ENCODE results near the gene PRIMA1. TPM values are rescaled to one million over a fixed set of nuclear protein-coding genes. Genes with fewer than 3 reads are reported as not detected.

The PRIMA1 gene
- total RNA-seq, 1 experiment from 2014 or later, result 2.3 TPM

DNA sequence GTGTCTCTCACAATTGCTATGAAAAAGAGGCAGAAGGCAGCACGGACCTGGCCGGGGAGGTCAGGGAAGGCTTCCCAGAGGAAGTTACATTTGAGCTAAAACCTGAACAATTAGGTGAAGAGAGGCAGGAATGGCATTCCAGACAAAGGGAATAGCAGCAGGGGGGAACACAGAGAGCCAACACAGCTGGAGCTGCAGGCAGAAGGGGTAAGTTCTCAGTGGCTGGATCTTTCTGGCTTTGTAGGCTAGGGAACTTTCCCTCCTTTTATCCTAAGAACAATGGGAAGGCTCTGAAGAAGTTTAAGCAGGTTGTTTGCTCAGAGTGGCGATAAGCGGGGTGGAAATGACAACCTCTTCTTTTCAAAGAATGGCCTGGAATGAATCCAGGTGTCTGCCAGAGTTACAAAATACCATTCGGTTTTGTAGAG lies 100.0 kb downstream of the PRIMA1 start:
- no CpG with 5 or more reads among the region's 5 CpGs for WGBS (ENCODE audit: extremely low coverage, insufficient read length, low lambda C conversion rate)
- Histone ChIP-seq H3K79me2 (ENCODE audit: insufficient read depth, low read length) (no peaks in the 10 kb centered on the region), H3K27me3 (ENCODE audit: insufficient read depth, low read length) (no peaks in the 10 kb centered on the region), H2AFZ (ENCODE audit: low read length) (no peak overlapping the region), H3K23ac (ENCODE audit: insufficient read length, low read depth, low read length) (no peak overlapping the region), H2AK5ac (ENCODE audit: insufficient read length, low read length) (no peak overlapping the region), H3K4me2 (ENCODE audit: insufficient read depth, insufficient read length, low read length) (peak overlapping the region; percentile 50), H3K14ac (ENCODE audit: insufficient read depth, low read length) (peak overlapping the region; percentile 64; the same call in 1 of the 2 replicates), H2BK120ac (ENCODE audit: low read depth, low read length, poor library complexity, severe bottlenecking) (no peak overlapping the region), H3K18ac (ENCODE audit: insufficient read length, low read depth, low read length) (peak overlapping the region; percentile 56), H3K56ac (ENCODE audit: insufficient read length, low read depth, low read length) (no peak overlapping the region), H2BK12ac (ENCODE audit: insufficient read length, low read depth, low read length) (no peak overlapping the region), H2BK5ac (ENCODE audit: insufficient read length, low read length) (no peak overlapping the region), H3K27ac (ENCODE audit: insufficient read length, low read depth, low read length) (peak overlapping the region; percentile 76), H4K20me1 (ENCODE audit: control insufficient read depth, insufficient read depth, insufficient read length) (no peaks in the 10 kb centered on the region), H4K91ac (ENCODE audit: insufficient read length, low read depth, low read length) (no peak overlapping the region), H4K5ac (ENCODE audit: insufficient read length, low read depth, low read length) (no peak overlapping the region), H3K9me3 (ENCODE audit: control insufficient read depth, low read depth, low read length) (no peaks in the 10 kb centered on the region), H4K8ac (replicated peaks; ENCODE audit: insufficient read length, low read depth, low read length) (no peak overlapping the region), H3T11ph (ENCODE audit: low read length) (no peak overlapping the region), H3K4me1 (ENCODE audit: insufficient read depth, low read length) (peaks cover 29% of the 10 kb centered on the region), H2BK20ac (ENCODE audit: low read depth, low read length, poor library complexity, severe bottlenecking) (no peak overlapping the region), H3K9ac (ENCODE audit: extremely low read depth, insufficient read length, low read length) (no peak overlapping the region), H3K79me1 (ENCODE audit: insufficient read depth, low read depth, low read length, poor library complexity, severe bottlenecking) (no peaks in the 10 kb centered on the region), H2BK15ac (ENCODE audit: low read depth, low read length) (no peak overlapping the region), H3K4ac (ENCODE audit: low read depth, low read length) (no peak overlapping the region; the same call in 1 of the 2 replicates), H3K23me2 (ENCODE audit: insufficient read length, low read depth, low read length, poor library complexity, severe bottlenecking) (no peaks in the 10 kb centered on the region)
- Mint-ChIP-seq H3K4me1 (peaks cover 77 to 83% of the 10 kb centered on the region in 2 experiments), H3K9me3 (no peaks in the 10 kb centered on the region), H3K4me3 (peak overlapping the region; percentile 30 to 69; a peak in 4 of 5 replicates), H3K27ac (peak overlapping the region; percentile 95 to 99 (median 95)), H3K36me3 (ENCODE audit: insufficient read depth in 1 of 3, low read depth in 3 of 3) (peaks cover 0 to 4% (median 2%) of the 10 kb centered on the region in 3 experiments; a peak in 5 of 7 replicates), H3K27me3 (ENCODE audit: low read depth) (no peaks in the 10 kb centered on the region)
- TF ChIP-seq CTCF (conservative IDR thresholded peaks at IDR 0.05), result no peak
- DNase-seq, result peak; percentile 84

Measured in H9 (cell line).